Dedifferentiated amniotic fluid mesenchymal stem cell (primary cell): ENCODE measurements around the gene SMTN.
"Not testable (repeated sequence)": the region's sequence is repeated elsewhere in the genome, so short reads cannot be mapped to it uniquely, and the experiment has no call there.

ENCODE experiments used
- DNase-seq: peaks from one replicate; pipeline ENCODE4 v3.0.0-alpha.2; 2016; ENCODE audit errors: extremely low spot score

The SMTN gene

GRCh38 chr22:31080848-31081649 is at the start of gene SMTN:
SMTN (plus strand) TSS chr22:31081318; CDS start chr22:31083259, 1,941 bp downstream.
- peak; percentile 85 for DNase-seq

- peak; percentile 92 for DNase-seq
Measured at GRCh38 chr22:31036671-31037550, 44.2 kb upstream of the SMTN start.

- DNase-seq, result no peak
Measured at GRCh38 chr22:31038686-31039085, 42.4 kb upstream of the SMTN start.

- DNase-seq, result peak; percentile 70
Measured at GRCh38 chr22:31039393-31039792, 41.7 kb upstream of the SMTN start.

- no peak for DNase-seq
Measured at GRCh38 chr22:31040542-31041398, 40.3 kb upstream of the SMTN start.

GRCh38 chr22:31044262-31044861 is 36.8 kb upstream of the SMTN start:
- DNase-seq, result no peak

GRCh38 chr22:31045900-31046538 is 35.1 kb upstream of the SMTN start:
- DNase-seq, result no peak

GRCh38 chr22:31046539-31047226 is 34.4 kb upstream of the SMTN start:
- DNase-seq, result no peak

- DNase-seq, result no peak
Measured at GRCh38 chr22:31048570-31048969, 32.5 kb upstream of the SMTN start.

GRCh38 chr22:31049815-31050420 is 31.2 kb upstream of the SMTN start:
- no peak for DNase-seq

- no peak for DNase-seq
Measured at GRCh38 chr22:31055117-31055634, 25.9 kb upstream of the SMTN start.

GRCh38 chr22:31055635-31056159 is 25.4 kb upstream of the SMTN start:
- DNase-seq, result peak; percentile 92

- DNase-seq, result no peak
Measured at GRCh38 chr22:31056986-31057599, 24.0 kb upstream of the SMTN start.

GRCh38 chr22:31059663-31060062 is 21.5 kb upstream of the SMTN start:
- not testable (repeated sequence) for DNase-seq

- DNase-seq, result no peak
Measured at GRCh38 chr22:31062566-31063230, 18.4 kb upstream of the SMTN start.

- DNase-seq, result no peak
Measured at GRCh38 chr22:31064369-31064768, 16.7 kb upstream of the SMTN start.

GRCh38 chr22:31068970-31069369 is 12.1 kb upstream of the SMTN start:
- DNase-seq, result no peak

- DNase-seq, result not testable (repeated sequence)
Measured at GRCh38 chr22:31069691-31070314, 11.3 kb upstream of the SMTN start.
